LHCN-M2 (cell line): ENCODE measurements around the gene HOXA2. TPM values are rescaled to one million over a fixed set of nuclear protein-coding genes. Genes with fewer than 3 reads are reported as not detected.

Source experiments
- DNase-seq: peaks from one replicate; pipeline ENCODE4 v3.0.0-alpha.2; 2012; ENCODE audit warnings: low read depth
- total RNA-seq: library from RNA; depleted of rRNA; stranded (reverse); fragments of >200 nt; gene quantifications from 2 replicates; pipeline ENCODE4 v1.2.3, GENCODE V29; 2014

The HOXA2 gene
- total RNA-seq, 1 experiment from 2014 or later = 0.46 TPM

DNA sequence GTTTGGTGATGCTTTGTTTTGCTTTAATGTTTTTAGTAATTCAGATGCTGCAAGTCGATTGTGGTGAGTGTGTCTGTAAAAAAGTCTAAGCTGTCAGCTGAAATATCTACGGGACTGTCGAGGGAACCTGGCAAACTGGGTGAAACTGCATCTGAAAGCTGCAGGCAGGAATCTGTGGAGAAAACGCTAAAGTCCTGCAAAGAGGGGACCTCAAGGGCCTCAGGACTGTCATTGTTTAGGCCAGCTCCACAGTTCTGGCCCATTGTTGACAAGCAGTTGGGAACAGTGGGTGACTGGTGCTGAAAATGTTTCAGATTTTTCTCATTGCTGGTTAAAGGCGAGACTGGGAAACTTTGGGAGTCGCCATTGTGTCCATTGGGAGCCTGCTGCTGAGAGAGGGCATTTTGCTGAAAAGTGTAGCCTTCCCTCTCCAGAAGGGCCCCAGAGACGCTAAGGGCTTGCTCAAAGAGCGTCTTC lies 1.8 kb downstream of the HOXA2 start:
- no peak for DNase-seq

DNA sequence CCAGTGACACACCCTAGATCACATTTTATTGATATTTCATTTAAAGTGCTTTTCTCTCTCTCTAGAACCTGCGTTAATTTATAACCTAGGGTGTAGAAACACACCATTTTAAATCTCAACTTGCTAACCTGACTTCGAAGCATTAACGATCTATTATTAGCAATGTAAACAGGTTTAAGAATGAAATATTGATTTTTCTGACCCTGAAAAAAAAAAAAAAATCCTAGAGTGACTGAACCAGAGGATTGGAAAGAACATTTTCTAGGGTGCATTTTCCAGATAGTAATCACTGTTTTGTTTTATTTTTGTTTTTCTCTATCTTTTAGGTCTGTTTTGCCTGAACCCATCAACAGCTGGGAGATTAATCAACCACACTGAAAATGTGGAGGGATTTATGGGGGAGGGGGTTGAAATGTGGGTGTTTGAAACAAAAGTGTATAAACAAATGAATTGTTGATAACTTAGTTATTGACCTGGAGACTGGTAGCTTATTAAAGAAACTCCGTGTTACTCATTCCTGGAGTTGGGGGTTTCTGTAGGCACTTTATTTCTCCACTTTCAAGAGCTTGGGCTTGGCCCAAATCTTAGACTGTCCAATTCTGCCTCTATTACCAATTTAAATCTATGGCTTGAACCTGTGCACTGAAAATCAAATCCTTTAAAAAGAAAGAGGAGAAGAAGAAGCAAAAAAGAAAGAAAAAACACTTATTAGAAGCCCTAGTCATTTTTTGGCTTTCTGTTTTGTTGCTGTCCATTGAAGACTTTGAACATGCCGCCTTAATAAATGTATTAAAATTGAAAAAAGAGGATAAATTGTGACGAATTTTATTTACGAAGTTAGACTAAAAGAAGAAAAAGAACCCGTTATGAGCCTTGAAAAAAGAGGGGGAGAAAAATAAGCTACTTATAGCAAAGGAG lies 2.8 kb downstream of the HOXA2 start:
- DNase-seq = no peak

DNA sequence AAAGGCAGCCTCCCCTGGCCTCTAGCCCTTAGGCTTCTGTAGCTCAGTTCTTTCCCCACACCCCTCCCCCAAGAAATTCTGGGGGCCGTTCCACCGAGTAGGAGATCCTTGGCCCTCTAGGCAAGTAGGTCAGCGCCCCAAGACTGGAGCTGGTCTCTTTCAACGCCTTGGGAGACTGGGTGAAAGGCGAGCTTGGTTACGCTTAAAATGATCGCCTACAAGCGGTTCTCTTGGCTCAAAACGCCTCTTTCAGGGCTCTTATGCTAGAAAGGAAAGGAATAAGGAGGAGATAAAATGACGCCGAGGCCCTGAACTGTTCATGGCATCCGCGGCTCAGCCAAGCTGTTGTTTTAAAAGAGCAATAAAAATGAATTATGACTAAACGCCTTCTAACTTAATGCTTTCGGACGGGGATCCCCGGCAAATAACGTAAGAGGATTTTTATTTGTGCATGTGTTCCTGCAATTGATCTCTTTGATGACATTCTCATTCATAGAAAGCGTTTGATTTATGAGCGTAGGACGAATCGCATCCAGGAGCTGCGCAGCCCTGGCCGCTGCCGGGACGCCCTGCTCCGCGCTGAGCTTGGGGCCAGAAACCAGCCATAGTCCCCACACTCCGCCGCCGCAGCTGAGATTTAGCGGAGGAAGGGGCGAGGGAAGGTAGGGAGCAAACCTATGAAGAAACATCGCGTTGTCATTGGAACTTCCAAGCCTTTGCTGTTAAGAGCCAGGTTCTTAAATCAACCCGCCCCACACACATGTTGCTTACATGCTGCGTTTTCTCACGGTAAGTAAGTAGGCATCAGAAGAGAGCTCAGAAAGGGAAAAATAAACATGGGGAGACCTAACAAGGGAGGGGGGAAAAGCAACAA lies 3.7 kb downstream of the HOXA2 start:
- DNase-seq = no peak

DNA sequence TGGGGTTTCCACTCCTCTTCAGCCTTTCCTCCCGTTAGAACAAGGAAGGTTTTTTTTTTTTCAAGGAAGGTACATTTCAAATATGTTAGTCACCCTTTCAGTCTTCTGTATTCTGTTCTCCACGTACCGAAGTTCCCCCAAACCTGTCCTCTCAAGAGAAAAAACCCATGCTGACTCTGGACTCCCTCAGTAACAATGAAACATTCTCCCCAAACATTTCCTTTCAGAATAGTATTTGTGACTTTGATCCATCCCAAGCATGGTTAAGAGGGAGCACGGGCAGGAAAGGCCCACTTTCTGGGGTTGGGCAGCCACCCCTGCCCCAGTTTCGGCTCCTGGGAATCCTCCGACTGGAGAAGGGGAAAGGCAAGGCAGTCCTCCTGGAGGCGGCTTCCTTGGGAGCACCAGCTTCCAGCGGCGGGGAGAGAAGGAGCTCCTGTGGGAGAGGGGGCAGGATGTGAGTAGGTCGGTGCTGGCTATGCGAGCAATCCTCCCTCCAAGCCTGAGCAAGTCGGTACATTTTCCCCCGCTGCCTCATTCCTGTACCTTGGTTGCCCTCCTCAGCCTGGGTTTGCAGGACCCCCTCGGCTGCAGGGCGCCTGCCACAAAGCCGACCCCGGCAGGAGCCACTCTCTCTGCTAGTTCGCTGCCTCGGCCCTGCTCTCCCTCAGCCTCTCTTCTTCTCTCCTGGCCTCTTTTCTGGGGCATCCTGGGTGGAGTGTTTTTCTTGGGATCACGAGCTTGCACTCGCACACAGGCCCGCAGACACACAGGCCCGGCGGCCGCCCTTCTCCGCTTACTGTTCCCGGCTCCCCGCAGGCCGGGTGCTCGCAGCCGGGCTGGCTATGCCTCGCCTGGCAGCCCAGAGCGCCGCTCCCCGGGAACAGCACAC lies 4.6 kb downstream of the HOXA2 start:
- peak; percentile 60 for DNase-seq

DNA sequence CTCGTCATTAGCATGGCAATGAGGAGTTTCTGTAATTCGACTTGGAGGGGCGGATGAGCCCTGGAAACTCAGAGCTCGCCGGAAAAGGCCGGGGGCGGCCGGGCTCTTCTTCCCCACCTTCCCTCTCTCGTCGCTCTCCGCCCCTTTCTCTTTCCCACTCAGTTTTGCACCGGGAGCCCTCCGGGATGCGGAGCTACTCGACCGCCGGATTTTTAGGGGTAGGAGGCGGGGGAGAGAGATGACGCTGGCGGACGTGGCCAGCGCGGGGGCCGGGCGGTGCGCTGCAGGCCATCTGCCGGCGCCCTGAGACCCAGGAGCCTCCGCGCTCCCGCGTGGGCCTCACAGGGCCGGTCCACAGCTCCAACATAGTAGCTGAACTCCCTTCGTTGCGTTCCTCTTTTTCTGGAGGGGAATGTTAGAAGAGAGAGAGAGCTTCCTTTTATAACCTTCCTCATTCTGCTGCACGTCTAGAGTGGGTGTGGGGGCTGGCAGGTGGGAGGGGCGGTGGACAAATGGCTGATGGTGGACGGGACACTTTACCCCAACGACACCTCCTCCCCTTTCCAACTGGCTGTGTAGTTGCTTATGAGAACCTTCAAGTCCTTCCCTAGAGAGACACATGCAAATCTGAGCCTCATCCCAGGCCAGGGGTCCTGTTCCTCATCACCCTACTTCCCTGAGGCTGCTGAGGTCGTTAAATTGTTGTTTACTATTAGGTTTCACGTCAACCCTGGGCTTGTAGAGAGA lies 5.5 kb downstream of the HOXA2 start:
- DNase-seq = peak; percentile 60

DNA sequence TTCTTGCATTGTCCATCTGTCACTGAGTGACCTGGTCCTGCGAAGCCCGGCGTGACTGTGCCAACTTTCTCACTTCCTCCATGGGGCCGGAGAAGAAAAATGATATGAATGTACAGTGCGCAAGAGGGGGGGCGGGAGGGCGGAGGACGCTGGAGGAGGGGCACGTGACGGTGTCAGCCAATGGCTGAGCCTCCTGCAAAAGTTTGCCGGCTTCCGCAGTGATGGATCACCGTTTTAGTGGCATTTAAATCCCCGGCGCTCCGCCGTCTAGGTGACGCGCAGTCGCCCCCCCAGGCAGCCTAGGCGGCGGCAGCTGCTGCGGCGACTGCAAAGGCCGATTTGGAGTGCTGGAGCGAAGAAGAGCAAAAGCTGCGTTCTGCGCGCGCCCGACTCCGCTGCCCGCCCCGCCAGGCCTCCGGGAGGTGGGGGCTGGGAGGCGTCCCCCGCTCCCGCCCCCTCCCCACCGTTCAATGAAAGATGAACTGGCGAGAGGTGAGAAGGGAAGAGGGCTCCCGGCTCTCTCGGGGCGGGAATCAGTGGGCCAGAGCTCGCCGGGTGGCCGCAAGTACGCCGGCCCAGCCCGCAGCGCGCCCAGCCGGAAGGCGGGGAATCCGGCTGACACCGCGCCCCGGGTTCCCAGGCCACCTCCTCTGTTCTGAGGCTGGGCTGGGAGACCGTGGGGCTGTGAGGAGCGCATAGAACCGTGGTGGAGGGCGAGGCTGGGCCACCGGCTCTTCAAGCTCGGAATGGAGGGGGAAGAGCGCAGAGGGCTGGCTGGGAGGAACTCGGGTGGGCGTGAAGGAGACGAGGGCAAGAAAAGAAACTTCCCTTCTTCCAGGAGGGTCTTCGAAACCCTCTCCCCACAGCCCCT lies 6.4 kb downstream of the HOXA2 start, which contains the start of gene HOXA1:
TSS of gene HOXA1 (minus strand) at position 104 of the 871 bp plus-strand sequence. CDS start at position 16, 88 bp downstream.
- peak; percentile 96 for DNase-seq

DNA sequence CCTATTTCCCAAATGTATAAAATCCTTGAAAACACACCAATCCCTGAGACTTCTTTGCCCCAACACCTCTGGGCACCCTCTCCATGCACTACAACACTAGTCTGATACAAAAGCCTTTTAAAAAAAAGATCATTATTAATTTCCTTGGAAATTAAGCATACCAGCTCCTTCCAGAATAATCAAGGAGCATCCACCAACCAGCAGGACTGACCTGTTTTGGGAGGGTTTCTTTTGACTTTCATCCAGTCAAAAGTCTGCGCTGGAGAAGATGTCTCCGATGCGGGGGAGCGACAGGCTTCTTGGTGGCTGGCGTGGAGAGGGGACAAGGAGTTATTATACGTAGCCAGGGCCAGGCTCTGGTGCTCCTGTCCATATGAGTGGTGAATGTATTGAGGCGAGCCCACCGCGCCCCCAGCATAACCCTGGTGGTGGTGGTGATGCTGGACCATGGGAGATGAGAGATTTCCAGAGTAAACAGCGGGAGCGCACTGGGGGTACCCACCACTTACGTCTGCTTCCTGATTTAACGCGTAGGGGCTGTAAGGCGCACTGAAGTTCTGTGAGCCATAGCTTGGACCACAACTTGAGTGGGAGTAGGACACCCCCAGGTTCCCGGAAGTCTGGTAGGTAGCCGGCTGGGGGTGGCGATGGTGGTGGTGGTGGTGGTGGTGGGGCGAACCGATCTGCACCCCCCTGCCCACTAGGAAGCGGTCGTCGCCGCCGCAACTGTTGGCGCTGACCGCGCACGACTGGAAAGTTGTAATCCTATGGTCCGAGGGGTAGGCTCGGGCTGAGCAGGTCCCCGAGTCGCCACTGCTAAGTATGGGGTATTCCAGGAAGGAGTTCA lies 7.2 kb downstream of the HOXA2 start:
- no peak for DNase-seq

DNA sequence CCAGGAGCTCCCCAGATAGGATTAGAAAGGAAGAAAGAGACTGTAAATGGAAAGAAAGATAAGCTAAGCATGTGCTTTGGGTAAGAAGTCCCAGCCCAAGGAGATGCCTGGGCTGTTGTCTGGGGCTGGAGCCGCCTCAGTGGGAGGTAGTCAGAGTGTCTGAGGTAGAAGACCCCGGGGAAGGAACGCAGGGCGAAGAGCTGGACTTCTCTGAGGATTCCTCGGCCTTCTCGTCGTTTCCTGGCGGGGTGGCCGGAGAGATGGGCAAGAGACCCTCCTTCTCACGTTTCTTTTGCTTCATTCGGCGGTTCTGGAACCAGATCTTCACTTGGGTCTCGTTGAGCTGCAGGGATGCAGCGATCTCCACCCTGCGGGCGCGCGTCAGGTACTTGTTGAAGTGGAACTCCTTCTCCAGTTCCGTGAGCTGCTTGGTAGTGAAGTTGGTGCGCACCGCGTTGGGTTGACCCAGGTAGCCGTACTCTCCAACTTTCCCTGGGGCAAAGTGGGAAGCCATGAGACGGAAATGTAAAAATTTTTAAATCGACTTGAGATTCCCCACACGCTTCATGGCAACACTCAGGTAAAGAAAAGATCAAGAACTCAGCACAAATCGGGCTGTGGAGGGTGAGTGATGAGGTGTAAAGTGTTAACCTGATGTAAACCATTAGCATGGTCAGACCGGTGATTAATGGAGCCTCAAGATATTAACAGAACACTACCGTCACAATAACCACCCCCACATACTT lies 8.0 kb downstream of the HOXA2 start:
- no peak for DNase-seq

DNA sequence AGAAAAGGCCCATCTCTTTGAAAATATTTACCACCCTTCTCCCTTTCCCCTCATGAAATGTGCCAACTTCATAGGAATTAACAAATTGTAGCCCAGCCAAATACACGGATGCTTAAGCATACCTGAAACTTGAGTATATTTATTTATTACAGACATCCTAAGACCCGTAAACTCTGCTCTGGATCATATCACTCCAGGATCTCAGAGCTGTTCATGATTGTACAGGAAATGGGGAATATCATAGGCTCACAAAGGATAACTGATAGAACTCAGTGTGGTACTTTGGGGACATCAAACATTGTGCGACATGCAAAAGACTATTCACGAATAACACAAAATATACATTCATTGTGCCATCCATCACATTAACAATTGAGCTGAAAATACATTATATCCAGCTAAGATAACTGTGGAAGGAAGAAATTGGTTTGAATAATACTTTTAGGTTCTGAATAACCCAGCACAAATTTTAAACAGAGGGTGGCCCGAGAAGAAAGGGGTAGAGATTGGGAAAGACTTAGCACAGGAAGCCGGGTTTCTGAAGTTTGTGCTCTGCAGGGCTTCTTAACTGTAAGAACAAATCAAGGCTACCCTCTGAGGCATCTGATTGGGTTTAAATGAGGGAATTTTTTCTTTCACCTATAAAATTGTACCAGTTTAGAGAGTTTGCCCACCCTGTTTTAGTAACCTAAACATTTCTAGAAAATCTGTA lies 9.1 kb downstream of the HOXA2 start:
- no peak for DNase-seq

DNA sequence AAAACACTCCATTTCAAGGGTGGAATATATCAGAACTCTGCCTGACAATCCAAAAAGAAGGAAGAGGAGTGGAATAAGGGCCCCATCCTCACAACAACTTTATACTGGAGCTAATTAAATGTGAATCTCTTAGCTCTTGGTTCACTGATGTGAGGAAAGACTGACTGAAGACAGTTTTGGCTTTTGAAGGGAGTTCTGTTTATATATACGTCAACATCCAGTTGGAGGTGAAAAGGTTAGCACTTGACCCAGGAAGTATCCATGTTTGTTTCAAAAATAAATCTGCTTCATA lies 9.7 kb downstream of the HOXA2 start:
- DNase-seq = no peak

DNA sequence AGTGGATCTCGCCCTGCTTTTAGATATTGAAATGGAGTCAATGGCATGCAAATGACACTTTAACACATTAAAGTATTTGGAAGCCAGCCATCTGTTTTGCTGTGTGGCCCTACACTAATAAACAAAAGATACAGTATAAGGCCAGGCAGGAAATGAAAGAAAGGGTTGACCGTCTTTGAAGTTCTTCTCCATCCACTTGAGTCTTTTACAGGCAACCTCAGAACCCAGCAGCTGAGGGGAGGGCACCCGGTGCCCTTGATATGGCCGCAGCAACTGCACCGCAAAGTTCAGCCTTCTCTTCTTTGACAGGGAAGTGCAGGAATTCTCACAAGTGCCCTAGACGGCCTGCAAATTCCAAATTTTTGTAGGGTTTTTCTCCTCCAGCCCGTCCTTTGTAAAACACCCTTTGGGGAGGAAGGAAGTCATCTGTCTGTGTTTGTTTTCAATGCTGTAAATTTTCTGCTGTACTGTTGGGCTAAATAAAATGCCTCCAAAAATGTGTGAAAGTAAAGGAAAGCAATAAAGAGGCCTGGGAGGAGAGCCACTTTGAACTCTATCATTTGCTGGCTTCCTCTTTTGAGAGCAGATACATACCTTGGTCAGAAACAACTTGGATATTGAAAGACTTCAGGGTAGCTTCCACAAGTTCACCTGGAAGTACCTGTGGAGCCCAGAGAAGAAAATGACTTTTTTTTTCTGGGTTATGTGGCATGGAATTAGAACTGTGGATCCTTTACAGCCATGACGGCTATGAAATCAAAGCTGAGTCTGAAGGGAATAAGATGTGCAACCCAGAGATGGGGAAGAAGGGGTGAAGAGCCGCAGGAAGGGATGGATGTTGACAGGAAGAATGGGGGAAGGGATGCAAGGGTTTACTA lies 10.3 kb downstream of the HOXA2 start:
- no peak for DNase-seq

DNA sequence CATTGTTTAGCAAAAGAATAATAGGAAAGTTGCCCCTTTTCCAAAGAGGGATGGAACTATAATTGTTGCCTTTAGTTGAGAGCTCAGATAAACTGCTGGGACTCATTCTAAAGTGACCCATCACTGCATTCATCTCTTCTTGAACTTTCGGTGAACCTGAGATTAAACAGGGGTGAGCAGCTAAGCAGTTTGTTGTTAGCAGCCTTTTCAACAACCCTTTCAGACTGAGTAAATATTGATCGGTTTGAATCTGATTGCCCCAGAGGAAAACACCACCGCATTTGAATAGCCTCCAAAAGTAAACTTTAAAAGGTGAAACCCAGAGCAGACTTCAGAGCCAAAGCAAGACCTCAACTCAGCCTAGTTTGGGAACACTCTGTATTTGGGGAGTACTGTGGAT lies 11.4 kb downstream of the HOXA2 start:
- no peak for DNase-seq

DNA sequence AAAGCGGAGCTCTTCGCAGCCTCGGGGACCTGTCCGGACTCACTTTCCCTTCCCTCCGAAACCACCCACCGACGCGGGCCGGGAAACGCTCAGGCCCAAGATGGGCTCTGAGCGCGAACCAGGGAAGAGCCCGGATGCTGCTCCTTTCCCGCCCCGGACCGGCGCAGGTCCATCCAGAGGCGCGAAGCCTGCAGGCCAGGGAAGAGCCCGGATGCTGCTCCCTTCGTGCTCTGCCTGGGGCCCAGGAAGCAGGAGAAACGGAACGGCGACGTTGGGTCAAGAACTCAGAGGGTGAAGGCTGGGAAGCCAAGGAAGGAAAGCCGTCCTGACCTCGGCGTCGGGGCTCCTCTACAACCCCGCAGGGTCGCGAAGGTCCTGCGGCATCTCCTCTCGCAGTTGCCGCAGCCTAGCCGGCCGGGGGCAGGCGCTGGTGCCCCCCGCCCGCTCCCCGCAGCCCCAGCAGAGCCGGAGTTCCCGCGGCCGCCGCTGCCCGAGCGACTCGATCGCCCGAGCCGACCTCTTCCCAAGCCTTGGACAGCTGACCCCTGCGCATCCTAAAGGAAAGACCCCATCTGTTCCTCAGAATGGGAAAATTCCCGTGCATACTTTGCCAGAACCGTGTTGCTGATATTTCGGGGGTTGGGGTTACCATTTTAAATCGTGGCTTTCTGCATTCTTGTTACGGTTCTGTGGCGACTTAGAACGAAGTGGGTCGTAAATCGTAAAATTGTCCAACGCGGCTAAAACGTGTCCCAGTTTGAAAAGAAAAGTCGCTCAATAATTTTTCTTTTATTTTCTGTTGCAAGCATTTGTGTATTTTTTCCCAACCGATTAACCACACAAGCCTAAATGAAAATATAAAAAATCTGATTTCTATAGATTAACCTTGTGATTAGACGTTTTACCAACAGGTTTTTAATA lies 14.2 kb downstream of the HOXA2 start:
- no peak for DNase-seq

DNA sequence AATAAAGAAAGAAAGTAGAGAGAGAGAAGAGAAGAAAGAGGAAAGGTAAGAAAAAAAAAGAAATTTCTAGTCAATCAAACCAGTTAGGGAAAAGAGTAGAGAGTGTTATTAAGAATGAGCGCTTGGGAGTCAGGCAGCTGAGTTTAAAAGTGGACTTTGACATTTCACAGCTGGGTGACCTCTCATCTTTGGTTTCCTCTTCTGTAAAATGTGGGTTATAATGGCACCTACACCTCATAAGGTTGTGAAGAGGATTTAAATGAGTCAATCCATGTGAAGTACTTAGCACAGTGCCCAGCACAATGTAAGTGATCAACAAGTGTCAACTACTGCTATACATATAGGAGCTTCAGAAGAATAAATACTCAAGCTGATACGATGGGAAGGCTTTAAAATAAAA lies 18.8 kb downstream of the HOXA2 start:
- no peak for DNase-seq

DNA sequence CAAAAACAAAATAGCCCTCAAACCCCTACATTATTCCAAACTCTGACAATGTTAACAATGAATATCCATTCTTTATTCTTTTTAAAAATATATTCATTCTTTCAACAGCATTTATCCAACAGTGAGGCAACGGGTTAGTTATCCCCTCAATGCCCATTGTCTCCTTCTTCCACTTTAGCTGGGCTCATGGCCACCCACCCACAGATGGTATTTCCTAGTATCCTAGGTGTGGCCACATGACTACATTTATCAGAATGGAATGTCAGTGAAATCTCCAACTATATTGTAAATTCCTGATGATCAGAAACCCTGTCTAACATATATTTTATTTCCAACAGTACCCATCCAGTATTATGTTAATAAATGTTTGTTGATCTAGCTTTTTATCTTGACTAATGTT lies 20.3 kb downstream of the HOXA2 start:
- DNase-seq = peak; percentile 21
